Fibroblast of the conjunctiva (primary cell): Measurements from ENCODE around the gene TPM2.
A peak's percentile ranks its signal among the peaks of the same experiment; 100 is the strongest.

Source experiments
- DNase-seq: peaks from one replicate; pipeline ENCODE4 v3.0.0-alpha.2; 2010; ENCODE audit warnings: low read depth

TPM2 gene

DNA sequence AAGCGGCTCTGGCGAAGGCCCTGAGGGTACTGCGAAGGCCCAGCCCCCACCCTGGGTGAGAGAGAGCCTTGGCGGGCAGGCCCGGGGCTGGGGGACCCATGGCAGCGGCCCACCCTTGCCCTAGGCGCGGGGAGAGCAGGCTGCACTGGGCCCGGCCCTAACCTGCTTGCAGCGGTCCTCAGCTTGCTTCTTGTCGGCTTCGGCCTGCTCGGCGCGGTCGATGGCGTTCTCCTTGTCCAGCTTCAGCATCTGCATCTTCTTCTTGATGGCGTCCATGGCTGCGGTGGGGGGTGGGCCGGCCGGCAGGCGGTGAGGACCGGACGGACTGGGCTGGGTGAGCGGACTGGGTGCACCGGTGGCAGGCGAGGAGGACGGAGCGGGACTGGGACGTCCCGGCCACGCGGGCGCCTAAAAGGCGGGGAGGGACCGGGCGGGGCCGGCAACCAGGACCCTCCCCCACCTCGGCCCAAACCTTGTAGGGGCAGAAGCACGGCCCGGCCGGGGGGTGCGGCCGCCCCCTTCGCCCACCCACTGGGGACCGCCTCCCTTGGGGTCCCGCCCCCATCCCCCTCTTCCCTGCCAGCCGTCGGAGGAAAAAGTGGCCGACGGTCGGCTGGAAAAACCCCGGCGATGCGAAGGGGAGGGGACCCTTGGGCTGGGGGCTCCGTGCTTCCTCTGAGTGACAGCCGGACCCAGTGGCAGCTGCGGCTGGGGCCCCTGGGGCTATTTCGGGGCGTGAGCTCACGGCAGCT, at the start of gene TPM2:
Gene TPM2, minus strand, starts transcription at position 384 of the 752 bp plus-strand sequence. Its CDS starts 108 bp downstream, at position 276.
- peak; percentile 65 for DNase-seq

DNA sequence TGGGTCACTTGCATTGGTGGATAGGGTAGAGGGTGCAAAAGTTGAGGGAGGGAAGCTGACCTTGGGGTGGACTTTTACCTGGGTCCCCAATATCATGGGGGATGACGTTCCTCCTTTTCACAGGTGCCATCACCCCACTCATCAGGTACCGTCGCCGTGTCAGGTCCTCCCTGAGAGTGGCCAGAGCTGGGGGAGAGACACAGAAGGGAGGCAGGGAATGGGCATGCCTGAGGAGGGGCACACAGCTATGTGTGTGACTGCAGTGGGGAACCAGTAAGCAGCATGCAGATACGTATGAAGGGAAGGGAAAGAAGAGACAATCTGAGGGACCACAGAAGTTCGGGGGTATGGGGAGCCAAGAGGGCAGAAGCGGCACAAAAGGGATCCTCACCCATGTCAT, 49.2 kb upstream of the TPM2 start:
- DNase-seq: no peak

GRCh38 chr9:35738186-35738585, 48.5 kb upstream of the TPM2 start:
- no peak for DNase-seq

- DNase-seq: no peak
These were observed 47.4 kb upstream of the TPM2 start for GRCh38 chr9:35737143-35737542.

DNA sequence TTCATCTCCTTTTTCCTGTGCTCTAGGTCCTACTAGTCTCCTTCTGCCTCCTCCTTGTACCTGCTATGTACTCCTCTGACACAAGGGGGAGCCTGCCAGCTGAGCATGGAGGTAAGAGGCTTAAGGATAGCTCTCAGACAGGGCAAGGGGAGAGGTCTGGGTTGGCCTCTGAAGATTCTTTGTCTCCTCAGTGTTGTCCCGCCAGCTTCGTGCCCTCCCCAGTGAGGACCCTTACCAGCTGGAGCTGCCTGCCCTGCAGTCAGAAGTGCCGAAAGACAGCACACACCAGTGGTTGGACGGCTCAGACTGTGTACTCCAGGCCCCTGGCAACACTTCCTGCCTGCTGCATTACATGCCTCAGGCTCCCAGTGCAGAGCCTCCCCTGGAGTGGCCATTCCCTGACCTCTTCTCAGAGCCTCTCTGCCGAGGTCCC, 46.5 kb upstream of the TPM2 start:
- DNase-seq: peak; percentile 71

DNA sequence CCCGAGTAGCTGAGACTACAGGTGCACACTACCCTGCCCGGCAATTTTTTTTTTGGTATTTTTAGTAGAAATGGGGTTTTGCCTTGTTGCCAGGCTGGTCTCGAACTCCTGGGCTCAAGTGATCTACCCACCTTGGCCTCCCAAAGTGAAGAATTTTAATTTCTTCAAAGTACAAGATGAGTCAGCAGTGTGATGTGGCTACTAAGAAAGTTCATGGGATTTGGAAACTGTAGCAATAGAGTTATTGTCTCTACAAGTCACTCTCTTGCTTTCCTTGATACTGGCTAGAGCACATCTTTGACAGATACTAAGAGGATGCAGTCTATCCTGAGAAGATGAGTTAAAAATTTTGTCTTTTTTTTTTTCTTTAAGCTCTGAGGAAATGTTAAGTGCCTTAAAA, 44.4 kb upstream of the TPM2 start:
- DNase-seq: no peak

DNA sequence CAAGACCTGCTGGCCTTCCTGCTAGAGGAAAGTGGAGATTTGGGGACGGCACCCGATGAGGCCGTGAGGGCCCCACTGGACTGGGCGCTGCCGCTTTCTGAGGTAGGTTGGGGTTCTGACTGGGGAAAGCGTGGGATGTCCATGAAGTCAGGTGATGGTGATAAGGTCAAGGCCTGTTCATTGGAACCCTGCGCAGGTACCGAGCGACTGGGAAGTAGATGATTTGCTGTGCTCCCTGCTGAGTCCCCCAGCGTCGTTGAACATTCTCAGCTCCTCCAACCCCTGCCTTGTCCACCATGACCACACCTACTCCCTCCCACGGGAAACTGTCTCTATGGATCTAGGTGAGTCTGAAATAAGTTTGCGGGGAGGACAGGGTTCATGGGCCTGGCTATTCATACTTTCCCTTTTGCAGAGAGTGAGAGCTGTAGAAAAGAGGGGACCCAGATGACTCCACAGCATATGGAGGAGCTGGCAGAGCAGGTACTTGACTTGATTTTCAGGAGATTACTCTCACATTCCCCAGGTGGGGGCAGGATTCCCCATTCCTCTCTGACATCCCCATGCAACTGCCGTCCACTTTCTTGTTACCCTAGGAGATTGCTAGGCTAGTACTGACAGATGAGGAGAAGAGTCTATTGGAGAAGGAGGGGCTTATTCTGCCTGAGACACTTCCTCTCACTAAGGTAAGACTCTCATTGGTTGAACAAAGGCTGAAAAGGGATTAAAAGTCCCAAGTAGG, 43.2 kb upstream of the TPM2 start:
- DNase-seq: no peak

DNA sequence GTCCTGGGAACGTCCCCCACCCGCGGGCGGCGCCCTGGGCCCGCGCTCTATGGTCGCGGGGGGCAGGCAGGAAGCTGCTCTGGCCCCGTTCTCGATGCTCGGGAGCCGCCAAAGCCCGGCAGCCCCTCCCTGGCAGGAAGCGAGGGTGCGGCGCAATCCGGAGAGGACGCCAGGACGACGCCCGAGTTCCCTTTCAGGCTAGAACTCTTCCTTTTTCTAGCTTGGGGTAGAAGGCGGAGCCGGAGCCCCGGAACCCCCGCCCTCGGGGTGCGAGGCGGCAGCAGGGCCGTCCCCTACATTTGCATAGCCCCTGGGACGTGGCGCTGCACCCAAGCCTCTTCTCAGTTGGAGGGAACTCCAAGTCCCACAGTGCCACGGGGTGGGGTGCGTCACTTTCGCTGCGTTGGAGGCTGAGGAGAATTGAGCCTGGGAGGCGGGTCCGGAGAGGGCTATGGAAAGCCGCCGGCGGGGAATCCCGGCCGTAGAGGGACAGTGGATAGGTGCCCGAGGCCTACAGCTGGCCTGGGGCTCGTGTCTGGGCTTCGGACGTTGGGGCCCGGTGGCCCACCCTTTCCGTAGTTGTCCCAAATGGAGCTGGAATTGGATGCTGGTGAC, 42.6 kb upstream of the TPM2 start, which contains the start of the genes CREB3 and TLN1:
Gene CREB3, plus strand, starts transcription at position 482 of the 615 bp plus-strand sequence. Its CDS starts 107 bp downstream, at position 589.
Gene TLN1, minus strand, starts transcription at position 11 of the 615 bp plus-strand sequence. CDS start 6,501 bp downstream, outside the sequence.
- peak; percentile 99 for DNase-seq

DNA sequence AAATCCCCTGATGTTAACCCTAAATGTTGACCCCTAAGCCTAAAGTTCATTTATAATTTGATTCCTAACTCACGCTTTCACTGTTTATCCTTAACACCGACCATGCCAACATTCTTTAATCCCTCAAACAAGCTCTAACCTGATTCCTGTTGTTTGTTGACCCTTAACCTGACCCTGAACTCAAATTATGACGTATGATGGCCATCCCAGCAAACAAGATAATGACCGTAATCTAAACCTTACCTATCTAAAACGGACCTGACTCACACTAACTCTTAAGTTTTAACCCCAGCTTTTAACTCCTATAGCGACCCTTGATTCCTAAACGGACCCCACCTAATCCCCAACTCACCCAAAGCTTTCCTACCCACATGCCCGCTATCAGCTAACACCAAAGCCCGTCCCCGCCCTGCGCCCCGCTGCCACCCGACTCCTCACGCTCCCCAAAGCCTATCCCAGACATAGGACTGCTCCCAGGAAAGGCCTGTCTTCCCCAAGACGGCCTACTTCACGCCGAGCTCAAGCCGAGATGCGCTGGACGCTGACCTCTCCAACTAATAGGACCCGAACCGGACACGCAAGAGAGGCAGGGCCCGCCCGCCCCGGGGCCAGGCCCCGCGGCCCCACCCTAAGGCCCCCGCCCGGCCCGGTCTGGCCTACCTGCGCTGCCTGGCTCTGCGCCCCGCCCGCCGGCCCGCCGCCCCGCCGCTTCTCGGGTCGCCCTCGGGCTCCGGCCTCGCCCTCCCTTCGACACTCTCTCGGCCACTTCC, 41.9 kb upstream of the TPM2 start:
- DNase-seq: no peak

GRCh38 chr9:35730486-35730854, 40.7 kb upstream of the TPM2 start:
- no peak for DNase-seq

DNA sequence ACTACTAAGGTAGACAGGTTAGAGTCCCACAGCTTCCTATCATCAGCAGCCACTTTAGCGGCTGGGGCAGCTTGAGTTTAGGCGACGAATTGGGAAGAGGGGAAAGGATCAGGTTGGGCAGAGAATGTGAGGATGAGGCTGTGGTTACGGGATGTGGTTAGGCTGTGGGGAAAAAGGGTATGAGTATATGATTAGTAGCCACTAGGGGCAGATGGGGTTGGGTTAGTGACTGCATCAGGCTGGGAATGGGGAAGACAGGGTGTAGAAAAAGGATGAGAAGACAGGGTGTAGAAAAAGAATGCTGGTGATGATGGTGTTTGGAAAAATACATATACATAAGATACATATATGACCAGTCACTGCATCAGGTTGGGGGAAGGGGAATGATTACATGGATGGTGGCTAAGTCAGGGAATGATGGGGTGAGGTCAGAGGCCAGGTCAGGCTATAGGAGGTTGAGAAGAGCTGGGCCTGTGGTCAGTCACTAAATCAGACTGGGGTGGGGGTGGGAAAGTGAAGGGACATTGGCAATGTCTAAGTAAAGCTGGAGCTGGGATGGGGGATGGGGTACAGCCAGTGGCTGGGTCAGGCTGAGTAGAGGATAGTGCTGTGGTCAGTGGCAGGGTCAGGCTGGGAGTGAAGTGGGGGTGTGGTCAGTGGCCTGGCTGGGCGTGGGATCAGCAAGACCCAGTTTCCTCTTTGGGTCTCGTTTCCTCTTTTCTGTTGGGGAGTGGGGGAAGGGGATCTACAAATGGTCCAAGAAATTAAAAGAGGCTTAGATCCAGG, 40.2 kb upstream of the TPM2 start:
- no peak for DNase-seq

DNA sequence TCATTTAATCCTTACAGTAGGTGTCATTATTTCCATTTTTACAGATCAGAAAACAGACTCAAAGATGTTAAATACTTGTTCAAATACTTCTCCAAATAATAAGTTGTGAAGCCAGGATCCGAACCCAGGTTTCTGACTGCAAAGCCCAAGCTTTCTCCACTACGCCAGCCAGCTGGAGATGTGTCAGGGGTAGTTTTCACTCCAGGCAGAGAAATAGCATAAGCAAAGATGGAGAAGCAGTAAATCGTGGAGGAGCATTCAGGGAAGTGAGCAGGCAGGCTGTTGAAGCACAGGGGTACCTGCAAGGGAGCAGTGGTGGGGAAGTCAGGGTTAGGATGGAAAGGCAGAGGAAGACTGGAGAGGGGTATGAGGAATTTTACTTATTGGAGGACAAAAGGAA, 39.4 kb upstream of the TPM2 start:
- DNase-seq: no peak

DNA sequence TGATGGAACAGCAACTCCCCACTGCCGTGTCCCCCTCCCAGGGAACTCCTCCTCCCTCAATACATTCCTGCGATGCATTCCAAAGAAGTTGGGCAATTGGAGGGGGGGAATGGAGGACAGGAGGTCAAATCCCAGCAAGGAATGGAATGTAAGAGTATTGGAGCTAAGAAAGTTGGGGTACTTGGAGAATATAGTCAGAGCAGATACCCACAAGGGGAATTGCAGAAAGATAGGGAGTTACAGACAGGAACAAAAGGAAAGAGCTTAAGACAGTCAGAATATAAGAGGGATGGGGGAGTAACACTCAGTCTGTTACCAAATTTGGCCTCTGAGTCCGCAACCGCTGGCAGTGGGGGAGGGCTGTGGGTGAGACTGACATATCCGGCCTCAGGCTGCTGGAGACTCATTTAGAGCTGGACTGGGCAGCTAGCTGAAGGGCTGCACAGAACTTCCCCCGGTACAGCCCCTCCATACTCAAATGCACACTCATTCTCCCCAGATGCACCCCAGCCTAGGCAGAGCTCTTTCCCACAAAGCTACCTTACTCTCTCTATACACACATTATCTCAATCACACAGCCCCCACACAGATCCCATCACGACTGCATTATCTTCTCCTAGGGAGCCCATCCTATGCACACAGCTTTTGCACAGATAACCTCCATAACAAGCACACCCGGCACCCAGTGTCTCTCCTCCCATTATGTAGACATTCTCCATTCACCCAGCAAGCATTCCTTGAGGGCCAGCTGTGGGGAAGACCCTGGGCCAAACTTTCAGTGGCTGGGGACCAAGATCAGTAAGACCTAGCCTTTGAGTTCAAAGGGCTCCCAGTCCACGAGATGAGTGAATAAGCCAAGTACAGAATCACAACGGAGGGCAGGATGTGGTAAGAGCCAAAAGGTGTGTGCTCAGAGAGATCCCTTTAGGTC, 38.6 kb upstream of the TPM2 start:
- DNase-seq: peak; percentile 75

DNA sequence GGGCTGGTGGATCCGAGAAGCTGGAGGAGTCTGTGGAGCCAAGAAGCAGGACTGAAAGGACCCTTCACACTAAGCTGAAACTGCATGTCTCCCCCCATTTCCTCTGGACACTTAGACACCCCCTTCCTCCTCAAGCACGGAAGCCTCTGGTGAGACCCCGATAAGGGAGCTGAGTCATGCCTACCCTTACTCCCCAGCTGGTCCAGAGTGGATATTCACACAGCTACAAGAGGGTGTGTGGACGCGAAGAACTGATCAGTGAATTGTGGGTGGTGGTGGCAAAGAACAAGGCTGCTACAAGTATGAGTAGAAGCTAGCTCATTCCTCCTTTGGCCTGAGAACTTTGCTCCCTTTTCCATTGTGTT, 37.9 kb upstream of the TPM2 start:
- DNase-seq: no peak

GRCh38 chr9:35726931-35727330, 37.2 kb upstream of the TPM2 start:
- no peak for DNase-seq

DNA sequence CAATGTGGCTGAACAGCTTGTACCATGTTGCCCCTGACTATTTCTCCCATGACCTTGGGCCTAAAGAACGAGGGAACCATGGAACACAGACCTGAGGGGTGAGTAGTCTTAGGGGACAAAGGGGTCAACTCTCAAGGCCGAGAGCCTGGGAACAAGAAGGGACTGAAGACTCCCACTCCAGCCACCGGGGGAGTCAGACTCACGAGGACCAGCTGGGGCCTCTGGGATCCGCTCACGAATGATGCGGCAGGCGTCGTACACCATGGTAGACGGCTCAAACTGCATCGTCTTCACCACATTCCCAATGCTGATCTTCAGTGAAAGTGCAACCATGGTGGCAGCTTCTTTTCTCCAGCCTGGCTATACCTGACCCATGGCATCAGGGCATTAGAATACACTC, 35.6 kb upstream of the TPM2 start:
- DNase-seq: no peak

- no peak for DNase-seq
These were observed 34.2 kb upstream of the TPM2 start for GRCh38 chr9:35723908-35724307.

GRCh38 chr9:35723426-35723825, 33.7 kb upstream of the TPM2 start:
- no peak for DNase-seq

DNA sequence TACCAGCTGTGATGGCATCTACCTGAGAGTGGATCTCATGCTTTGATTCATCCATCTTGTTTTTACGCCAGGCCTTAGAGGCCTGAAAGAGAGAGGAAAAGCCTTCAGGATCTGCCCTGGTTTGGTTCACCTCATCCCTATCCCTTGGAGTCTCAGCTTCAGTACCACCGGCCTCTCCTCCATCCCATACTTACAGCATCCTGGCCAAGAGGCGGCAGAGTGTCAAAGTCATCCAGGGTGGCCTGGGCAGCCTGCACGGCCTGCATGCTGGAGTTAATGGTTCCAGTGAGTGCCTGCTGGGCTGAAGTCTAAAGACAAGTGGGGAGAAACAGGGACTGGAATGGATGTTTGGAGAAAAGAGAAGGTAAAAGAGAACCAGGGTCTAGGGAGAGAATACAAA, 29.8 kb upstream of the TPM2 start:
- no peak for DNase-seq
